H9 (cell line): ENCODE results near the gene DNASE1. TPM values are rescaled to one million over a fixed set of nuclear protein-coding genes. Genes with fewer than 3 reads are reported as not detected.
A peak's percentile ranks its signal among the peaks of the same experiment; 100 is the strongest.

Source experiments
- DNase-seq: peaks from one replicate; pipeline ENCODE4 v3.0.0-alpha.2; 2017
- H2AFZ ChIP-seq: one replicate; pipeline ENCODE4 v1.6.1; 2013; ENCODE audit warnings: mild to moderate bottlenecking, low read length, control low read depth, moderate library complexity
- H2AK5ac ChIP-seq: 2 replicates; pipeline ENCODE4 v1.6.1; 2013; ENCODE audit warnings: low read length, control low read depth, mixed read lengths; ENCODE audit not compliant: insufficient read length
- H2BK120ac ChIP-seq: one replicate; pipeline ENCODE4 v1.6.1; 2013; ENCODE audit warnings: low read depth, mild to moderate bottlenecking, low read length, control low read depth, inconsistent platforms; ENCODE audit not compliant: poor library complexity, severe bottlenecking
- H2BK12ac ChIP-seq: 2 replicates; pipeline ENCODE4 v1.6.1; 2013; ENCODE audit warnings: low read length, control low read depth, mixed read lengths, low read depth; ENCODE audit not compliant: insufficient read length
- H2BK15ac ChIP-seq: 2 replicates; pipeline ENCODE4 v1.6.1; 2013; ENCODE audit warnings: low read depth, low read length, control low read depth
- H2BK20ac ChIP-seq: one replicate; pipeline ENCODE4 v1.6.1; 2013; ENCODE audit warnings: low read depth, mild to moderate bottlenecking, low read length, control low read depth, inconsistent platforms; ENCODE audit not compliant: poor library complexity, severe bottlenecking
- H2BK5ac ChIP-seq: 2 replicates; pipeline ENCODE4 v1.6.1; 2013; ENCODE audit warnings: low read length, control low read depth, mixed read lengths; ENCODE audit not compliant: insufficient read length
- H3K14ac ChIP-seq: 2 replicates; pipeline ENCODE4 v1.6.1; 2013; ENCODE audit warnings: low read length, control low read depth; ENCODE audit not compliant: insufficient read depth
- H3K18ac ChIP-seq: 2 replicates; pipeline ENCODE4 v1.6.1; 2013; ENCODE audit warnings: low read depth, mild to moderate bottlenecking, mixed read lengths, low read length, control low read depth; ENCODE audit not compliant: insufficient read length
- H3K23ac ChIP-seq: 2 replicates; pipeline ENCODE4 v1.6.1; 2013; ENCODE audit warnings: low read length, control low read depth, mixed read lengths, low read depth; ENCODE audit not compliant: insufficient read length
- H3K23me2 ChIP-seq: 2 replicates; pipeline ENCODE4 v1.6.1; 2013; ENCODE audit warnings: low read depth, mild to moderate bottlenecking, mixed read lengths, low read length, control low read depth; ENCODE audit not compliant: insufficient read length, poor library complexity, severe bottlenecking
- H3K27ac ChIP-seq: 2 replicates; pipeline ENCODE4 v1.5.1; 2013; ENCODE audit warnings: low read length, control low read depth, mixed read lengths, low read depth; ENCODE audit not compliant: insufficient read length
- H3K27me3 ChIP-seq: 2 replicates; pipeline ENCODE4 v1.6.1; 2013; ENCODE audit warnings: low read length, control low read depth, inconsistent platforms; ENCODE audit not compliant: insufficient read depth
- H3K4ac ChIP-seq: 2 replicates; pipeline ENCODE4 v1.6.1; 2013; ENCODE audit warnings: low read depth, mild to moderate bottlenecking, control low read depth, inconsistent platforms, low read length, moderate library complexity
- H3K4me1 ChIP-seq: 2 replicates; pipeline ENCODE4 v1.6.1; 2013; ENCODE audit warnings: low read length, control low read depth, inconsistent platforms; ENCODE audit not compliant: insufficient read depth
- H3K4me2 ChIP-seq: 2 replicates; pipeline ENCODE4 v1.6.1; 2013; ENCODE audit warnings: low read length, control low read depth, mixed read lengths; ENCODE audit not compliant: insufficient read length, insufficient read depth
- H3K56ac ChIP-seq: 2 replicates; pipeline ENCODE4 v1.6.1; 2013; ENCODE audit warnings: low read depth, mild to moderate bottlenecking, mixed read lengths, low read length, control low read depth; ENCODE audit not compliant: insufficient read length
- H3K79me1 ChIP-seq: 2 replicates; pipeline ENCODE4 v1.6.1; 2013; ENCODE audit warnings: low read depth, mild to moderate bottlenecking, moderate library complexity, low read length, control low read depth, inconsistent platforms; ENCODE audit not compliant: insufficient read depth, poor library complexity, severe bottlenecking
- H3K79me2 ChIP-seq: 2 replicates; pipeline ENCODE4 v1.6.1; 2013; ENCODE audit warnings: low read length, control low read depth, inconsistent platforms; ENCODE audit not compliant: insufficient read depth
- H3K9ac ChIP-seq: 2 replicates; pipeline ENCODE4 v1.6.1; 2013; ENCODE audit warnings: low read length, control low read depth, mixed read lengths; ENCODE audit not compliant: insufficient read length; ENCODE audit errors: extremely low read depth
- H3K9me3 ChIP-seq: one replicate; pipeline ENCODE4 v1.6.1; 2013; ENCODE audit warnings: low read depth, low read length, inconsistent platforms; ENCODE audit not compliant: control insufficient read depth
- H3T11ph ChIP-seq: one replicate; pipeline ENCODE4 v1.6.1; 2013; ENCODE audit warnings: mild to moderate bottlenecking, low read length, control low read depth, inconsistent platforms
- H4K20me1 ChIP-seq: one replicate; pipeline ENCODE4 v1.6.1; 2013; ENCODE audit not compliant: control insufficient read depth, insufficient read length, insufficient read depth
- H4K5ac ChIP-seq: 2 replicates; pipeline ENCODE4 v1.6.1; 2013; ENCODE audit warnings: low read depth, mild to moderate bottlenecking, mixed read lengths, low read length, control low read depth; ENCODE audit not compliant: insufficient read length
- H4K8ac ChIP-seq: replicated peaks from 2 replicates; pipeline ENCODE4 v1.6.1; 2013; ENCODE audit warnings: low read length, control low read depth, mixed read lengths, low read depth; ENCODE audit not compliant: insufficient read length
- H4K91ac ChIP-seq: 2 replicates; pipeline ENCODE4 v1.6.1; 2013; ENCODE audit warnings: low read depth, mild to moderate bottlenecking, moderate library complexity, mixed read lengths, low read length, control low read depth; ENCODE audit not compliant: insufficient read length
- H3K27ac Mint-ChIP-seq, 3 experiments: 2 replicates in 2 of 3; 3 replicates in 1 of 3; pipeline ENCODE4 v1.8.0; 2020 to 2021; ENCODE audit warnings: mixed read lengths in 3 of 3, mild to moderate bottlenecking in 1 of 3, moderate library complexity in 1 of 3
- H3K27me3 Mint-ChIP-seq: 2 replicates; pipeline ENCODE4 v1.8.0; 2021; ENCODE audit warnings: low read depth, mild to moderate bottlenecking, moderate library complexity, mixed read lengths
- H3K36me3 Mint-ChIP-seq, 3 experiments: 2 replicates in 2 of 3; 3 replicates in 1 of 3; pipeline ENCODE4 v1.8.0; 2020 to 2021; ENCODE audit warnings: low read depth in 3 of 3, mixed read lengths in 3 of 3; ENCODE audit not compliant: insufficient read depth in 1 of 3
- H3K4me1 Mint-ChIP-seq, 2 experiments: 2 replicates each; pipeline ENCODE4 v1.8.0; 2020; ENCODE audit warnings: mixed read lengths in 2 of 2
- H3K4me3 Mint-ChIP-seq, 2 experiments: 2 replicates in 1 of 2; 3 replicates in 1 of 2; pipeline ENCODE4 v1.8.0; 2020 to 2021; ENCODE audit warnings: mild to moderate bottlenecking in 2 of 2, mixed read lengths in 2 of 2, moderate library complexity in 1 of 2
- H3K9me3 Mint-ChIP-seq, 2 experiments: 2 replicates in 1 of 2; 3 replicates in 1 of 2; pipeline ENCODE4 v1.8.0; 2020; ENCODE audit warnings: mild to moderate bottlenecking in 2 of 2, mixed read lengths in 2 of 2, moderate library complexity in 1 of 2
- WGBS: extraction: QIAGEN DNeasy Blood & Tissue Kit; methylation state at CpG from one replicate; pipeline ENCODE4 v1.1.7; 2013; ENCODE audit warnings: missing lambda C conversion rate, low lambda C conversion rate, mixed read lengths; ENCODE audit not compliant: insufficient read length; ENCODE audit errors: extremely low coverage; 5-methylcytosine and 5-hydroxymethylcytosine counted together
- total RNA-seq: library from RNA; stranded (reverse); gene quantifications from 2 replicates; pipeline ENCODE4 v1.2.1, GENCODE V29; 2021
- TF ChIP-seq, protein P1 (sequence below): fragments of 200-600 bp; sonication (generic); conservative IDR thresholded peaks from 3 replicates; pipeline ENCODE4 v1.8.0; 2021; ENCODE audit warnings: antibody characterized with exemption, mild to moderate bottlenecking

Gene DNASE1
- total RNA-seq, 1 experiment from 2014 or later, result 10.1 TPM

DNA sequence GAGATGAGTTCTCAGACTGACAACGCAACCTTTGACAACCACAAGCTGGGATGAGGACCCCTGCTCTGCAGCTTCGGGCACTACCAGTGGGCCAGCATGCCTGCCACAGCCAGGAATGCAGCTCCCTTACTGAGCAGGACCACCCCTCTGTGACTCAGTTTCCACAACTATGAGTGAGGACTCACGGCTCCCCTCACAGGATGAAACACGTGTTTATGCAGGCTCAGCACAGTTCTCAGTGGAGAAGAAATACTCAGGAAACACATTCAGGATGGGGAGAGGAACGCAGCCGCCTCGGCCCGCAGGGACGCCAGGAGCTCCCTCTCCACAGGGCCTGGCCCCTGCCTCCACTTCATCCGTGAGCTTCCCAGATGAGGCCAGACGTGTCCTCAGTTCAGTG is 14.1 kb downstream of the DNASE1 start:
- Histone ChIP-seq H3K4me1 (no peaks in the 10 kb centered on the region), H4K8ac (no peak overlapping the region), H3K9ac (no peak overlapping the region), H3T11ph (no peak overlapping the region), H3K4me2 (no peak overlapping the region), H3K23me2 (no peaks in the 10 kb centered on the region), H3K56ac (no peak overlapping the region), H3K23ac (no peak overlapping the region), H4K91ac (no peak overlapping the region), H2BK15ac (no peak overlapping the region; the same call in 1 of the 2 replicates), H3K79me2 (no peaks in the 10 kb centered on the region), H2BK20ac (no peak overlapping the region), H4K20me1 (no peaks in the 10 kb centered on the region), H2BK120ac (no peak overlapping the region), H2BK5ac (no peak overlapping the region), H3K14ac (no peak overlapping the region), H3K27me3 (no peaks in the 10 kb centered on the region), H3K9me3 (no peaks in the 10 kb centered on the region), H4K5ac (no peak overlapping the region), H2AFZ (no peak overlapping the region), H3K18ac (no peak overlapping the region), H2AK5ac (no peak overlapping the region), H3K27ac (no peak overlapping the region), H3K4ac (no peak overlapping the region), H3K79me1 (no peaks in the 10 kb centered on the region), H2BK12ac (no peak overlapping the region)
- H3K27ac Mint-ChIP-seq, result peak overlapping the region in 1 of 3 experiments; percentile 49; a peak in 1 of 7 replicates
- no CpG with 5 or more reads among the region's 11 CpGs for WGBS
- no peaks in the 10 kb centered on the region for H3K4me1 Mint-ChIP-seq
- H3K36me3 Mint-ChIP-seq, result peaks cover 45 to 80% (median 74%) of the 10 kb centered on the region in 3 experiments
- H3K27me3 Mint-ChIP-seq, result no peaks in the 10 kb centered on the region; the same call in 1 of the 2 replicates
- TF ChIP-seq, protein P1, sequence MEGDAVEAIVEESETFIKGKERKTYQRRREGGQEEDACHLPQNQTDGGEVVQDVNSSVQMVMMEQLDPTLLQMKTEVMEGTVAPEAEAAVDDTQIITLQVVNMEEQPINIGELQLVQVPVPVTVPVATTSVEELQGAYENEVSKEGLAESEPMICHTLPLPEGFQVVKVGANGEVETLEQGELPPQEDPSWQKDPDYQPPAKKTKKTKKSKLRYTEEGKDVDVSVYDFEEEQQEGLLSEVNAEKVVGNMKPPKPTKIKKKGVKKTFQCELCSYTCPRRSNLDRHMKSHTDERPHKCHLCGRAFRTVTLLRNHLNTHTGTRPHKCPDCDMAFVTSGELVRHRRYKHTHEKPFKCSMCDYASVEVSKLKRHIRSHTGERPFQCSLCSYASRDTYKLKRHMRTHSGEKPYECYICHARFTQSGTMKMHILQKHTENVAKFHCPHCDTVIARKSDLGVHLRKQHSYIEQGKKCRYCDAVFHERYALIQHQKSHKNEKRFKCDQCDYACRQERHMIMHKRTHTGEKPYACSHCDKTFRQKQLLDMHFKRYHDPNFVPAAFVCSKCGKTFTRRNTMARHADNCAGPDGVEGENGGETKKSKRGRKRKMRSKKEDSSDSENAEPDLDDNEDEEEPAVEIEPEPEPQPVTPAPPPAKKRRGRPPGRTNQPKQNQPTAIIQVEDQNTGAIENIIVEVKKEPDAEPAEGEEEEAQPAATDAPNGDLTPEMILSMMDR, result no peak
- H3K9me3 Mint-ChIP-seq, result no peaks in the 10 kb centered on the region
- no peak for DNase-seq
- H3K4me3 Mint-ChIP-seq, result no peak overlapping the region
